ENCODE results near the gene KLF11.

- TF ChIP-seq REST (IDR thresholded peaks at IDR 0.05) = no peak
- TF ChIP-seq EP300 (IDR thresholded peaks at IDR 0.05) = no peak
Observed at GRCh38 chr2:10035633-10036032, 7.7 kb upstream of the KLF11 start.
